Measurements from ENCODE around the gene CUX1.

The CUX1 gene, protein sequence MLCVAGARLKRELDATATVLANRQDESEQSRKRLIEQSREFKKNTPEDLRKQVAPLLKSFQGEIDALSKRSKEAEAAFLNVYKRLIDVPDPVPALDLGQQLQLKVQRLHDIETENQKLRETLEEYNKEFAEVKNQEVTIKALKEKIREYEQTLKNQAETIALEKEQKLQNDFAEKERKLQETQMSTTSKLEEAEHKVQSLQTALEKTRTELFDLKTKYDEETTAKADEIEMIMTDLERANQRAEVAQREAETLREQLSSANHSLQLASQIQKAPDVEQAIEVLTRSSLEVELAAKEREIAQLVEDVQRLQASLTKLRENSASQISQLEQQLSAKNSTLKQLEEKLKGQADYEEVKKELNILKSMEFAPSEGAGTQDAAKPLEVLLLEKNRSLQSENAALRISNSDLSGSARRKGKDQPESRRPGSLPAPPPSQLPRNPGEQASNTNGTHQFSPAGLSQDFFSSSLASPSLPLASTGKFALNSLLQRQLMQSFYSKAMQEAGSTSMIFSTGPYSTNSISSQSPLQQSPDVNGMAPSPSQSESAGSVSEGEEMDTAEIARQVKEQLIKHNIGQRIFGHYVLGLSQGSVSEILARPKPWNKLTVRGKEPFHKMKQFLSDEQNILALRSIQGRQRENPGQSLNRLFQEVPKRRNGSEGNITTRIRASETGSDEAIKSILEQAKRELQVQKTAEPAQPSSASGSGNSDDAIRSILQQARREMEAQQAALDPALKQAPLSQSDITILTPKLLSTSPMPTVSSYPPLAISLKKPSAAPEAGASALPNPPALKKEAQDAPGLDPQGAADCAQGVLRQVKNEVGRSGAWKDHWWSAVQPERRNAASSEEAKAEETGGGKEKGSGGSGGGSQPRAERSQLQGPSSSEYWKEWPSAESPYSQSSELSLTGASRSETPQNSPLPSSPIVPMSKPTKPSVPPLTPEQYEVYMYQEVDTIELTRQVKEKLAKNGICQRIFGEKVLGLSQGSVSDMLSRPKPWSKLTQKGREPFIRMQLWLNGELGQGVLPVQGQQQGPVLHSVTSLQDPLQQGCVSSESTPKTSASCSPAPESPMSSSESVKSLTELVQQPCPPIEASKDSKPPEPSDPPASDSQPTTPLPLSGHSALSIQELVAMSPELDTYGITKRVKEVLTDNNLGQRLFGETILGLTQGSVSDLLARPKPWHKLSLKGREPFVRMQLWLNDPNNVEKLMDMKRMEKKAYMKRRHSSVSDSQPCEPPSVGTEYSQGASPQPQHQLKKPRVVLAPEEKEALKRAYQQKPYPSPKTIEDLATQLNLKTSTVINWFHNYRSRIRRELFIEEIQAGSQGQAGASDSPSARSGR (N-terminal part only)

DNA sequence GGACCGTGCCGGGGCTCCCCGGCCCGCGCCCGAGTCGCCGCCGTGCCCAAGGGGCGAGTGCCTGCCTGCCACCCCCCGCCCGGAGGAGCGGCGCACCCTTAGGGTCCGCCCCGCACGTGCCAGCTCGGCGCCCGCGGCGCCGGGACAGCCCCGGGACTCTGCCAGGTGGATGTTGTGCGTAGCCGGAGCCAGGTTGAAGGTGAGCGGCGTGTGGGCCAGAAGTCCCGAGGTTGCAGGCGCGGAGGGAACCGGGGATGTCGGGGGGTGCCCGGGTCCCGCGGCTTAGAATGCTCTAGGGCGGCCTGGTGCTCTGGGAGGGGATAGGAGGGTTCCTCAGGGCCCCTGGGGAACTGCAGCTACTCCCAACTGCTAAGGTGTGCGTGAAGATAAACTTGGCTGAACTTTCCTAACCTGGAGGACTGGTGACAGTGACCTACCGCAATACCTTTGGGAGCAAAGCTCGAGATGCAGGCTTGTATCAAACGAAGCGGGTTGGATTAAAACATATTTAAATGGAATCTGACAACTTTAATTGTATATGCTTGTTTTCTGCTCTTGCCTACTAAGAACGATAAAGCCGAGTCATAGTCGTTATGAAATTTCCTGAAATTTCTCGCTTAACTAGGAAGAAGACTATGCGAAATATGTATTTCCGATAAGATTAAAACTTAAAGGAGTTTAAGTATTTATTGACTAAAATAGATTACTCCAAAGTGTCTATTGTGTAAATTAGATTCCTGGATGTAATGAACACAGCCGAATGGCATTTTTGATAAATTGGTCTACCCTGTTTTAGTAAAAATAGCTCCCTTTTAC, at the start of gene CUX1:
TSS of gene CUX1 (plus strand) at position 156 of the 816 bp plus-strand sequence. CDS start at position 170, 14 bp downstream.
- H3K4me3 Mint-ChIP-seq, result peak within 1 kb of the TSS; percentile 84
- no peaks in the 10 kb centered on the region for H3K27me3 Mint-ChIP-seq
- H3K36me3 Mint-ChIP-seq, result no peaks in the 10 kb centered on the region
- peak within 1 kb of the TSS; percentile 54 for H3K27ac Mint-ChIP-seq
- H3K9me3 Mint-ChIP-seq (ENCODE audit: low read depth), result no peaks in the 10 kb centered on the region
- peaks cover 34% of the 10 kb centered on the region for H3K4me1 Mint-ChIP-seq (ENCODE audit: low read depth)

DNA sequence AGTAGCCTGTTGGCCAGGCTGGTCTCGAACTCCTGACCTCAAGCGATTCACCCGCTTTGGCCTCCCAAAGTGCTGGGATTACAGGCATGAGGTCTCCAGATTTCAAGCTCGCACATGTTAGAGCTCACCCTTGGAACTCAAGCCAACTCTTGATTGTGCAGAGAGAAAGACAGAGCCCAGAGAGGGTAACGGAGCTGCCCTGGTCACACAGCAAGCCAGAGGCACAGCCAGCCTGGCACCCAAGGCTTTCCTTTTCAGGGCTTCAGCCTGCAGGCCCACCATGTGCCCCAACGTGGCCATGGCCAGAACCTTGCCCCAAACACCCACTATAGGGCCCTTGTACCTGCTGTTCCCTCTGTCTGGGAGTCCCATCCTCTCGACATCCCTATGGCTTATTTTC, 49.1 kb upstream of the CUX1 start:
- no peak overlapping the region for H3K27ac Mint-ChIP-seq
- H3K36me3 Mint-ChIP-seq, result no peaks in the 10 kb centered on the region
- H3K4me1 Mint-ChIP-seq (ENCODE audit: low read depth), result no peaks in the 10 kb centered on the region
- H3K9me3 Mint-ChIP-seq (ENCODE audit: low read depth), result no peaks in the 10 kb centered on the region
- peaks cover 2% of the 10 kb centered on the region for H3K27me3 Mint-ChIP-seq
- H3K4me3 Mint-ChIP-seq, result no peak overlapping the region

DNA sequence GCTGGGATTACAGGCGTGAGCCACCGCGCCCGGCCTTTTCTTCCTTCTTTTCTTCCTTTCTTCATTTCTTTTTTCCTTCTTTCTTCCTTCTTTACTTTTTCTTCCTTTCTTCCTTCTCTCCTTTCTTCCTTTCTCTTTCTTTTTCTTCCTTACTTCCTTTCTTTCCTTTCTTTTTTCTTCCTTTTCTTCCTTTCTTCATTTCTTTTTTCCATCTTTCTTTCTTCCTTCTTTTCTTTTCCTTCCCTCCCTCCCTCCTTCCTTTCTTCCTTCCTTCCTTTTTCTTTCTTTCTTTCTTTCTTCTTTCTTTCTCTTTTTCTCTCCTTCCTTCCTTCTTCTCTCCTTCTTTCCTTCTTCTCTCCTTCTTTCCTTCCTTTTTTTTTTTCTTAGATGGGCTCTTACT, 47.0 kb upstream of the CUX1 start:
- peaks cover 2% of the 10 kb centered on the region for H3K27me3 Mint-ChIP-seq
- no peaks in the 10 kb centered on the region for H3K36me3 Mint-ChIP-seq
- H3K4me1 Mint-ChIP-seq (ENCODE audit: low read depth), result no peaks in the 10 kb centered on the region
- H3K27ac Mint-ChIP-seq, result no peak overlapping the region
- H3K4me3 Mint-ChIP-seq, result no peak overlapping the region
- H3K9me3 Mint-ChIP-seq (ENCODE audit: low read depth), result no peaks in the 10 kb centered on the region

DNA sequence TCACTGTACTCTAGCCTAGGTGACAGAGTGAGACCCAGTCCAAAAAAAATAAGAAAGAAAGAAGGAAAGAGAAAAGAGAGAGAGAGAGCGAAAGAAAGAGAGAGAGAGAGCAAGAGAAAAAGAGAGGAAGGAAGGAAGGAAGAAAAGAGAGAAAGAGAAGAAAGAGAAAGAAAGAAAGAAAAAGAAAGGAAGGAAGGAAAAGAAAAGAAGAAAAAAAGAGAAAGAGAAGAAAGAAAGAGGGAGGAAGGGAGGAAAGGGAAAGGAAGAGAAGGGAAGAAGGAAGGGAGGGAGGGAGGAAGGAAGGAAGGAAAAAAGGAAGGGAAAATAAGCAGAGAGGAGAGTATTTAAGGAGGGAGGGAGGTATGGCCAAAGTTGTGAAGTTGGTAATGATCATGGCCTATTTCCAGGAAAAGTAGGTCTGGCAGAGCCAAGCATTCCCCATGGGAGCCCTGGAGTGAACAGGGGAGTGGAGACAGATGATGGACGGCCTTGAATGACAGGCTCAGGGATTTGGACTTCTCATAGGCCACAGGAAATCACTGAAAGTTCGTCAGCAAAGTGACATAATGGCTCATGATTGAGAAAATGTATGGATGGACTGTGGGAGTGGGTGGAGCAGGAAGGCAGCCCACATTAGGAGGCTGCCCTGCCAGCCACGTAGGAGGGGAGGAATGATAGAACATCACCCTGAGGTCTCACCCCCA, 44.8 kb upstream of the CUX1 start:
- no peaks in the 10 kb centered on the region for H3K4me1 Mint-ChIP-seq (ENCODE audit: low read depth)
- no peaks in the 10 kb centered on the region for H3K36me3 Mint-ChIP-seq
- no peak overlapping the region for H3K4me3 Mint-ChIP-seq
- H3K9me3 Mint-ChIP-seq (ENCODE audit: low read depth), result no peaks in the 10 kb centered on the region
- H3K27ac Mint-ChIP-seq, result no peak overlapping the region
- peaks cover 3% of the 10 kb centered on the region for H3K27me3 Mint-ChIP-seq

DNA sequence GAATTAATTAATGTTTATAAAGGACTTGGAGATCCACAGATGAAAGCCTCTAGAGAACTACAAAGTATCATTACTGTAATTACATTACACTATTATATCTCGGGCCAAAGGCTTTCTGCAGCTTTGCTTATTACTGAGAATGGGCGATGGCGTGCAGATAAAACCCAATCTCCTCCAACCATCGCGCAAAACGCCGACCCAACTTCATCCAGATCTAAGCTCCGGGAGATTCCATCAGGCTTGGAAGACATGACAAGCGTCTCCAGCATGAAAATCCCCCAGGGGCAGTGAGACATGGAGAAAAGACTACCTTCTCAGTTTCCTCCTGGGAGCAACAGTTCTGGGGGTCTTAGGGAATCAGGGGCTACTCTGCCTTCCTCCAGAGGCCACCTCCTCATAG, 42.2 kb upstream of the CUX1 start:
- H3K4me3 Mint-ChIP-seq, result no peak overlapping the region
- H3K36me3 Mint-ChIP-seq, result no peaks in the 10 kb centered on the region
- peaks cover 3% of the 10 kb centered on the region for H3K27me3 Mint-ChIP-seq
- no peaks in the 10 kb centered on the region for H3K4me1 Mint-ChIP-seq (ENCODE audit: low read depth)
- no peak overlapping the region for H3K27ac Mint-ChIP-seq
- H3K9me3 Mint-ChIP-seq (ENCODE audit: low read depth), result no peaks in the 10 kb centered on the region

DNA sequence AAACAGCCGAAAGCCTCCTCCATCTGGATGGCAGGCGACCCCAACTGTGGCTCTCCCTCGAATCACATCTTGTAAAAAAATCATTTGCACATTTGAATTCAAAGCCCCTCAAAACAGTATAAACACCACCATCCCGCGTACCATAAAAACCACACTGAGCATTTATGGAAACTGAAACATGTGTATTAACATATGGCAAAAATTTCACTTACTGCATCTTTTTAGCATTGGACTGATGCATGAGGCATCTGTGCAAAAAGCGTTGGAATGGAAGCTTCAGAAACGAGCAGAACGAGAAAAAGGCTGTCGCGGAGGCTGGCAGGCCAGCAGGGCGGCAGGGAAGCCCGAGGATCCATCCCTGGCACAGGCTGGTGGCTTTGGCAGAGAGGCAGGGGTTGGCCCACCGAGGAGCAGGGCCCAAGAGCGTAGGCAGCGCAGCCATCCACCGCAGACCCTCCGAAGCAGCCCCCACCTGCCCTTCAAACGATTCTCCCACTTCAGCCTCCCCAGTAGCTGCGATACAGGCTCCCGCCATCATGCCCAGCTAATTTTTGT, 39.3 kb upstream of the CUX1 start:
- no peak overlapping the region for H3K4me3 Mint-ChIP-seq
- no peaks in the 10 kb centered on the region for H3K36me3 Mint-ChIP-seq
- peaks cover 1% of the 10 kb centered on the region for H3K27me3 Mint-ChIP-seq
- no peaks in the 10 kb centered on the region for H3K9me3 Mint-ChIP-seq (ENCODE audit: low read depth)
- H3K27ac Mint-ChIP-seq, result no peak overlapping the region
- no peaks in the 10 kb centered on the region for H3K4me1 Mint-ChIP-seq (ENCODE audit: low read depth)

DNA sequence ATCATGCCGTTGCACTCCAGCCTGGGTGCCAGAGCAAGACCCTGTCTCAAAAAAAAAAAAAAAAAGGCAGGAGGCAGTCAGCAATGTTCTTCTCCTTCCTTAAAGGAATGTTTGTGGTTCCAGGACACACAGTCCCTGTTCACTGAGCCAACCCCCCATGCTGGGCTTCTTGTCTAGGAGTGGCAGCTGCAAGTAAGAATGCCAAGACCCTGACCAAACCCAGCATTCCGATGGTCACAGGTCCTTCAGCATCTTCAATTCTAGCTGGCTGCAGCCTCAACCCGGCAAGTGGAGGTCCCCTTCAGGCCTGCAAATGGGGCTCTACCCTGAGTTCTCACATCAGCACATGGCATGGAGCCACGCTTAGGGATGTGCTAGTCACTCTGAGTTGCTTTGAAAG, 38.2 kb upstream of the CUX1 start:
- Mint-ChIP-seq H3K4me1 (ENCODE audit: low read depth) (peaks cover 3% of the 10 kb centered on the region), H3K4me3 (no peak overlapping the region), H3K27ac (no peak overlapping the region), H3K27me3 (peaks cover 1% of the 10 kb centered on the region), H3K36me3 (no peaks in the 10 kb centered on the region), H3K9me3 (ENCODE audit: low read depth) (no peaks in the 10 kb centered on the region)

DNA sequence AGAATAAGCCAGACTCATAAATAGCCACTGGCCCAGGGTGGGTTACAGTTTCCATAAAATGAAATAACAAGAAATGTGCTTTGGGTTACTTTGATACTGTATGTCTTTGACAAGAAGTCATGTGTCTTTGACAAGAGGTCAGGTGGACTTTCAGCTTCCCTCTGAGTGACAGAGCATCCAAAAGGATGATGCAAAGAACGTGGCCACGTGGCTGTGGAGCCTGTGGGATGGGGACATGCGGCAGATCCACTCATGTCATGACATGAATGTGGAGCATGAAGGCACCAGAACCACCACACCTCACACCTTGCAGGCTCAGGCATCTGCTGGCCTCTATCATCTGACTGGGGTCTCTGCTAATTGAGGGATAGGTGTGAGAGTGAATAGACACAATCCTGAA, 37.1 kb upstream of the CUX1 start:
- peaks cover 1% of the 10 kb centered on the region for H3K27me3 Mint-ChIP-seq
- no peaks in the 10 kb centered on the region for H3K9me3 Mint-ChIP-seq (ENCODE audit: low read depth)
- H3K27ac Mint-ChIP-seq, result no peak overlapping the region
- H3K36me3 Mint-ChIP-seq, result no peaks in the 10 kb centered on the region
- no peak overlapping the region for H3K4me3 Mint-ChIP-seq
- peaks cover 3% of the 10 kb centered on the region for H3K4me1 Mint-ChIP-seq (ENCODE audit: low read depth)

DNA sequence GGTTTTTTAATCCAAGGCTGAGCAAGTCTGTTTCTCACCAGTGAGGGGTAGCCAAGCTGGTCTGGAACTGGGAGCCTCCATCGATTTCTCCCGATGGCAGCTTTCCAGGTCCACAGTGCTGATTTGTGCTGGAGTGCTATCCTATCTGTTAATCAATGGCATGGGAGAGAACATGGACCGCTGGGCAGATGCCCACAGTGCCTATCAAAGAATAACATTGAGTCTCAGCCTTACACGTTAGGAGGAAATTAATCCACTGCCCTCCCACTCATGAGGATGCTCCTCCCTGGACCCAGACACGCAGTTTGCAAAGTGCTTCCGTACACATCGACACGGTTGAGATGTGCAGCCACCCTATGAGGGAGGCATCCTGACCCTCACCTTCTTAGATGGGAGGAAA, 36.0 kb upstream of the CUX1 start:
- Mint-ChIP-seq H3K36me3 (no peaks in the 10 kb centered on the region), H3K9me3 (ENCODE audit: low read depth) (no peaks in the 10 kb centered on the region), H3K27ac (no peak overlapping the region), H3K27me3 (no peaks in the 10 kb centered on the region), H3K4me1 (ENCODE audit: low read depth) (peaks cover 3% of the 10 kb centered on the region), H3K4me3 (no peak overlapping the region)

DNA sequence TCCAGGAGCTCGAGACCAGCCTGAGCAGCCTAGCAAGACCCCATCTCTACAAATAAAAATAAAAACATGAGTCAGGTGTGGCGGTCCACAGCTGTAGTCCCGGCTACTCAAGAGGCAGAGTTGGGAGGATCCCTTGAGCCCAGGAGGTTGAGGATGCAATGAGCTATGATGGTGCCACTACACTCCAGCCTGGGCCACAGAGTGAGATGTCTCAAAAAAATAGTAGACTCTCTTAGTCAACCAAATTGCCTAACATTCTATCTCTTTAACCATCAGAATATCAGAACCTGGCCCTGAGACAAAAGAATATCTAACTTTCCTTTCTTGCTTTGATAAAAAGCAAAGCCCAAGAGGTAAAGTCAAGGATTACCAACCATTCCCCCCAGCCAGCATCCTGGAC, 35.0 kb upstream of the CUX1 start:
- no peaks in the 10 kb centered on the region for H3K27me3 Mint-ChIP-seq
- no peaks in the 10 kb centered on the region for H3K9me3 Mint-ChIP-seq (ENCODE audit: low read depth)
- peaks cover 3% of the 10 kb centered on the region for H3K4me1 Mint-ChIP-seq (ENCODE audit: low read depth)
- no peak overlapping the region for H3K4me3 Mint-ChIP-seq
- H3K27ac Mint-ChIP-seq, result no peak overlapping the region
- no peaks in the 10 kb centered on the region for H3K36me3 Mint-ChIP-seq

DNA sequence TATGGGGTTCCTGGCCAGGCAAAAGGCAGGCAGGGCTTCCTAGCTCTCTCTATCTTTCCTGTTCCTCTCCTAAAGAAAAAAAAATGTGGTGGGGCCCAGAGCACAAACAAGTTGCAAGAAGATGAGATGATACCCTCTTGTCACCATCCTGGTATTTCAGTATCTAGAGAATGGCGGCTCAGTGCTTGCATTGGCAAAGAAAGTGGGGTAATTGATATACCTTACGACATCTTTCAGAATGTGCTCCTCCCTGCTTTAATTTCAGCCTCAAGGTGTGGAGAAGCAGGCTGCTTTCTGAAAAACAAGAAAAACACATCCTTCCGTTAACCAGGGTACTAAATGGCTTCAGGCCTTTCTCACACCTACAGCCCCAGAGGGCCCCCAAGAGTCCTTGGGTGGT, 34.5 kb upstream of the CUX1 start:
- Mint-ChIP-seq H3K27me3 (no peaks in the 10 kb centered on the region), H3K36me3 (no peaks in the 10 kb centered on the region), H3K4me1 (ENCODE audit: low read depth) (peaks cover 3% of the 10 kb centered on the region), H3K27ac (no peak overlapping the region), H3K4me3 (no peak overlapping the region), H3K9me3 (ENCODE audit: low read depth) (no peaks in the 10 kb centered on the region)

DNA sequence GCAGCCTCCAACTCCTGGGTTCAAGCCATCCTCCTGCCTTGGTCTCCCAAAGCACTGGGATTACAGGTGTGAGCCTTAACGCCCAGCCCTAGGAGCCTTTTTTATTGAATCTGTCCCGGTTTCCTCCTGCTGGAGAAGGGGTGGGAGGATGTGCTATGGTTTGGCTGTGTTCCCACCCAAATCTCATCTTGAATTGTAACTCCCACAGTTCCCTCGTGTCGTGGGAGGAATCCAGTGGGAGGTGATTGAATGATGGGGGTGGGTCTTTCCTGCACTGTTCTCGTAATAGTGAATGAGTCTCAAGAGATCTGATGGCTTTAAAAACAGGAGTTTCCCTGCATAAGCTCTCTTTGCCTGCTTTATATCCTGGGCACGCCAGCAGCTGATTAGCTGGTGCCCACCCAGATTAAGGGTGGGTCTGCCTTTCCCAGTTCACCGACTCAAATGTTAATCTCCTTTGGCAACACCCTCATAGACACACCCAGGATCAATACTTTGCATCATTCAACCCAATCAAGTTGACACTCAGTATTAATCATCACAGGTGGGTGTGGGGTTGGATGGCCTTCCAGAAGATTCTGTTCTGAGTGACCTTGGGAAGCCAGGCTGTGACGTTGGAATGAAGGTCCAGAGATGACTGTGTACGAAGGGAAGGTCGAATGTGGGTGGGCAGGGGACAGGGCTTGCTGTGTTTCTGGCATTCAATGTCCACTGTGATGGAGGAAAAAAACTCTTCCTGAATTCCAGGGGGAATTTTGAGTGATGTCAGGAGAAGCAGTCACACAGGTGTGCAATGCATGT, 33.8 kb upstream of the CUX1 start:
- Mint-ChIP-seq H3K9me3 (ENCODE audit: low read depth) (no peaks in the 10 kb centered on the region), H3K27me3 (no peaks in the 10 kb centered on the region), H3K27ac (no peak overlapping the region), H3K4me3 (no peak overlapping the region), H3K36me3 (no peaks in the 10 kb centered on the region), H3K4me1 (ENCODE audit: low read depth) (peaks cover 3% of the 10 kb centered on the region)

Data from activated naive CD8-positive, alpha-beta T cell (primary cell).